ENCODE results near the gene RAB40C. TPM values are rescaled to one million over a fixed set of nuclear protein-coding genes. Genes with fewer than 3 reads are reported as not detected.

The RAB40C gene
- total and polyA plus RNA-seq, 7 donors = 16.8 to 41.2 (median 28.8) TPM

GRCh38 chr16:641326-642188 is 51.7 kb downstream of the RAB40C start, which contains the start of gene MCRIP2:
Gene MCRIP2, plus strand, starts transcription at chr16:641828. Its CDS starts 164 bp downstream, at chr16:641992.
- no peak for TF ChIP-seq CTCF (IDR thresholded peaks at IDR 0.05)
- peak; percentile 41 to 65 for TF ChIP-seq POLR2A (IDR thresholded peaks at IDR 0.05)
- no peak for TF ChIP-seq EP300 (IDR thresholded peaks at IDR 0.05)
- TF ChIP-seq POLR2AphosphoS5 (IDR thresholded peaks at IDR 0.05) = peak; percentile 23 to 93 (median 61)

GRCh38 chr16:642189-643049 is 52.6 kb downstream of the RAB40C start:
- Histone ChIP-seq H3K27ac (peak overlapping the region; percentile 81 to 91 (median 90)), H3K4me3 (peak overlapping the region; percentile 49 to 93 (median 84)), H3K36me3 (no peaks in the 10 kb centered on the region), H3K27me3 (no peaks in the 10 kb centered on the region), H3K4me1 (peaks cover 0 to 43% (median 33%) of the 10 kb centered on the region in 4 donors), H3K9me3 (no peaks in the 10 kb centered on the region)
- intact Hi-C loops (cut with DNase I) = loop anchor here (1.0 kb wide), 1 partner anchor 18 kb away; no protein-coding TSS in a partner anchor
- DNase-seq = peak; percentile 84
- TF ChIP-seq CTCF (IDR thresholded peaks at IDR 0.05) (no peak), POLR2AphosphoS5 (IDR thresholded peaks at IDR 0.05) (peak in 2 of 4 donors; percentile 7 to 33), POLR2A (IDR thresholded peaks at IDR 0.05) (no peak)
- WGBS, 2 donors = 2 to 6% methylated on average over 72 of the region's 72 CpGs

More at GRCh38 chr16:641326-642188, 51.7 kb downstream of the RAB40C start, which contains the start of gene MCRIP2:
- Histone ChIP-seq H3K27ac (peak within 1 kb of the TSS; percentile 81 to 91 (median 90)), H3K36me3 (no peaks in the 10 kb centered on the region), H3K4me1 (peaks cover 0 to 38% (median 31%) of the 10 kb centered on the region in 4 donors), H3K4me3 (peak within 1 kb of the TSS; percentile 49 to 93 (median 84)), H3K27me3 (no peaks in the 10 kb centered on the region), H3K9me3 (no peaks in the 10 kb centered on the region)
- intact Hi-C loops (cut with DNase I) = loop anchor here (1.0 kb wide), 1 partner anchor 19 kb away; no protein-coding TSS in a partner anchor
- WGBS, 2 donors = 1 to 2% methylated on average over 81 of the region's 81 CpGs
- peak; percentile 91 for DNase-seq

GRCh38 chr16:643050-643368 is 53.1 kb downstream of the RAB40C start:
- WGBS, 2 donors = 42 to 85% methylated on average over 13 of the region's 13 CpGs
- peaks cover 0 to 43% (median 33%) of the 10 kb centered on the region in 4 donors for H3K4me1 ChIP-seq
- H3K4me3 ChIP-seq = peak overlapping the region; percentile 49 to 93 (median 84)
- H3K9me3 ChIP-seq = no peaks in the 10 kb centered on the region
- intact Hi-C loops (cut with DNase I) = no loop called here
- peak overlapping the region; percentile 81 to 91 (median 90) for H3K27ac ChIP-seq
- H3K36me3 ChIP-seq = no peaks in the 10 kb centered on the region
- TF ChIP-seq POLR2A (IDR thresholded peaks at IDR 0.05) = no peak
- TF ChIP-seq CTCF (IDR thresholded peaks at IDR 0.05) = no peak
- no peak for TF ChIP-seq EP300 (IDR thresholded peaks at IDR 0.05)
- TF ChIP-seq POLR2AphosphoS5 (IDR thresholded peaks at IDR 0.05) = no peak
- H3K27me3 ChIP-seq = no peaks in the 10 kb centered on the region
- DNase-seq = no peak

GRCh38 chr16:644556-644955 is 54.7 kb downstream of the RAB40C start:
- intact Hi-C loops (cut with DNase I) = no loop called here
- H3K27me3 ChIP-seq = no peaks in the 10 kb centered on the region
- 69 to 85% methylated on average over 12 of the region's 12 CpGs for WGBS, 2 donors
- H3K27ac ChIP-seq = no peak overlapping the region
- no peaks in the 10 kb centered on the region for H3K9me3 ChIP-seq
- TF ChIP-seq EP300 (IDR thresholded peaks at IDR 0.05) = no peak
- no peak for TF ChIP-seq POLR2A (IDR thresholded peaks at IDR 0.05)
- no peak for TF ChIP-seq POLR2AphosphoS5 (IDR thresholded peaks at IDR 0.05)
- no peak for TF ChIP-seq CTCF (IDR thresholded peaks at IDR 0.05)
- H3K36me3 ChIP-seq = no peaks in the 10 kb centered on the region
- H3K4me1 ChIP-seq = peaks cover 0 to 49% (median 40%) of the 10 kb centered on the region in 4 donors
- no peak for DNase-seq
- H3K4me3 ChIP-seq = no peak overlapping the region

Data from sigmoid colon (tissue), 7 donors.